MM.1S (cell line): ENCODE measurements around the gene C18orf63.

Source experiments
- DNase-seq: peaks from one replicate; pipeline ENCODE4 v3.0.0-alpha.2; 2015
- H2AFZ ChIP-seq: fragments of 300-600 bp; sonication (generic); 2 replicates; pipeline ENCODE4 v1.6.0; 2016; ENCODE audit warnings: antibody characterized with exemption, low read length
- H3F3A ChIP-seq: fragments of 300-600 bp; sonication (generic); 2 replicates; pipeline ENCODE4 v1.6.1; 2016; ENCODE audit warnings: mild to moderate bottlenecking, antibody characterized with exemption, low read length, moderate library complexity, mixed read lengths; ENCODE audit not compliant: insufficient read depth
- H3K27ac ChIP-seq: fragments of 300-600 bp; sonication (generic); 2 replicates; pipeline ENCODE4 v1.5.1; 2016; ENCODE audit warnings: mild to moderate bottlenecking, low read length
- H3K27me3 ChIP-seq: fragments of 300-600 bp; sonication (generic); replicated peaks from 2 replicates; pipeline ENCODE4 v1.6.0; 2016; ENCODE audit warnings: low read length; ENCODE audit not compliant: insufficient read depth
- H3K36me3 ChIP-seq: fragments of 300-600 bp; sonication (generic); replicated peaks from 2 replicates; pipeline ENCODE4 v1.6.1; 2016; ENCODE audit warnings: mild to moderate bottlenecking, low read length, mixed read lengths; ENCODE audit not compliant: insufficient read depth
- H3K4me1 ChIP-seq: fragments of 300-600 bp; sonication (generic); 2 replicates; pipeline ENCODE4 v1.6.1; 2016; ENCODE audit warnings: low read length, mixed read lengths
- H3K4me2 ChIP-seq: fragments of 300-600 bp; sonication (generic); 2 replicates; pipeline ENCODE4 v1.6.0; 2016; ENCODE audit warnings: low read depth, low read length
- H3K4me3 ChIP-seq: fragments of 300-600 bp; sonication (generic); 2 replicates; pipeline ENCODE4 v1.5.1; 2016; ENCODE audit warnings: low read length, mixed read lengths
- H3K79me2 ChIP-seq: fragments of 300-600 bp; sonication (generic); 2 replicates; pipeline ENCODE4 v1.6.1; 2016; ENCODE audit warnings: mixed run types, low read length, mixed read lengths
- H3K9ac ChIP-seq: fragments of 300-600 bp; sonication (generic); 2 replicates; pipeline ENCODE4 v1.6.1; 2016; ENCODE audit warnings: low read length, mixed read lengths
- H3K9me2 ChIP-seq: fragments of 300-600 bp; sonication (generic); replicated peaks from 2 replicates; pipeline ENCODE4 v1.6.1; 2016; ENCODE audit warnings: mild to moderate bottlenecking, low read length, mixed read lengths; ENCODE audit not compliant: insufficient read depth
- H3K9me3 ChIP-seq: fragments of 300-600 bp; sonication (generic); replicated peaks from 2 replicates; pipeline ENCODE4 v1.6.1; 2016; ENCODE audit warnings: mild to moderate bottlenecking, low read length, mixed read lengths; ENCODE audit not compliant: insufficient read depth
- H4K20me1 ChIP-seq: fragments of 300-600 bp; sonication (generic); 2 replicates; pipeline ENCODE4 v1.6.1; 2016; ENCODE audit warnings: mild to moderate bottlenecking, low read length, moderate library complexity, mixed read lengths; ENCODE audit not compliant: insufficient read depth
- CTCF ChIP-seq: fragments of 300-600 bp; sonication (generic); IDR thresholded peaks from 2 replicates; pipeline ENCODE4 v1.5.1; 2016; ENCODE audit warnings: antibody characterized with exemption, low read length, mixed read lengths
- EZH2 ChIP-seq: fragments of 300-600 bp; sonication (generic); optimal IDR thresholded peaks from 2 replicates; pipeline ENCODE3; 2017; ENCODE audit warnings: low read depth, mild to moderate bottlenecking, antibody characterized with exemption, low read length, mixed read lengths
- EZH2phosphoT487 ChIP-seq: fragments of 300-600 bp; sonication (generic); IDR thresholded peaks from 2 replicates; pipeline ENCODE4 v1.6.1; 2018; ENCODE audit warnings: antibody characterized with exemption, low read length

The C18orf63 gene

GRCh38 chr18:74368901-74369705 is 53.5 kb downstream of the C18orf63 start:
- Histone ChIP-seq H2AFZ (no peak overlapping the region), H3K4me3 (no peak overlapping the region), H3K27me3 (no peaks in the 10 kb centered on the region), H3F3A (no peaks in the 10 kb centered on the region), H3K79me2 (no peaks in the 10 kb centered on the region), H3K36me3 (no peaks in the 10 kb centered on the region), H3K9me3 (no peaks in the 10 kb centered on the region), H3K4me2 (no peak overlapping the region), H3K4me1 (no peaks in the 10 kb centered on the region), H3K9me2 (no peaks in the 10 kb centered on the region), H3K27ac (no peak overlapping the region), H4K20me1 (no peaks in the 10 kb centered on the region), H3K9ac (no peak overlapping the region)
- TF ChIP-seq EZH2 (no peak), EZH2phosphoT487 (no peak)
- DNase-seq: no peak

- no peak for TF ChIP-seq EZH2
- TF ChIP-seq EZH2phosphoT487: no peak
- no peak for TF ChIP-seq CTCF
- H3K9ac ChIP-seq: no peak overlapping the region
Measured at GRCh38 chr18:74370115-74370514, 54.5 kb downstream of the C18orf63 start.

DNA sequence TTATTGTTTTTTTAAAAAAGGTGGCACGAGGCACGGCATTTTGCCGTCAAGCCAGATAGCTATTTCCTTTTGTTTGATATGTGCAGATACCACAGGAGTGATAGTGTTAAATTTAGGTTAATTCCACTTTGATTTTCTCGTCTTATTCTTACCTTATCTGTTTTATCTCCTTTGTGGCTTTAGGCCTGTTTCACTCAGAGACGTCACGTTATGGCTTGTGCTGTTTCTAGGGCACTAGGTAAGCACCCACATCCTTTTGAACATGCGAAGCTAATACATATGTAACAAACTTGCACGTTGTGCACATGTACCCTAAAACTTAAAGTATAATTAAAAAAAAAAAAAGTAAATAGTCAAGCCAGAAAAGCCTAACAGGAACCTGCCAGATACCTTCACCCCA is 57.8 kb downstream of the C18orf63 start:
- Histone ChIP-seq H3K4me1 (no peaks in the 10 kb centered on the region), H3K9me2 (no peaks in the 10 kb centered on the region), H3K4me2 (no peak overlapping the region), H3K4me3 (no peak overlapping the region), H3K27ac (no peak overlapping the region), H3K9me3 (no peaks in the 10 kb centered on the region), H3K9ac (no peak overlapping the region), H3K79me2 (no peaks in the 10 kb centered on the region), H2AFZ (no peak overlapping the region), H4K20me1 (no peaks in the 10 kb centered on the region), H3K36me3 (no peaks in the 10 kb centered on the region), H3K27me3 (no peaks in the 10 kb centered on the region), H3F3A (no peaks in the 10 kb centered on the region)
- no peak for DNase-seq
- TF ChIP-seq EZH2phosphoT487: no peak
- no peak for TF ChIP-seq EZH2
- TF ChIP-seq CTCF: no peak

More at GRCh38 chr18:74370115-74370514, 54.5 kb downstream of the C18orf63 start:
- Histone ChIP-seq H3K9me2 (no peaks in the 10 kb centered on the region), H3K27ac (no peak overlapping the region), H3F3A (no peaks in the 10 kb centered on the region), H3K9me3 (no peaks in the 10 kb centered on the region), H3K27me3 (no peaks in the 10 kb centered on the region), H3K79me2 (no peaks in the 10 kb centered on the region), H3K4me1 (no peaks in the 10 kb centered on the region), H3K4me2 (no peak overlapping the region), H3K36me3 (no peaks in the 10 kb centered on the region), H2AFZ (no peak overlapping the region), H3K4me3 (no peak overlapping the region), H4K20me1 (no peaks in the 10 kb centered on the region)
- DNase-seq: no peak

DNA sequence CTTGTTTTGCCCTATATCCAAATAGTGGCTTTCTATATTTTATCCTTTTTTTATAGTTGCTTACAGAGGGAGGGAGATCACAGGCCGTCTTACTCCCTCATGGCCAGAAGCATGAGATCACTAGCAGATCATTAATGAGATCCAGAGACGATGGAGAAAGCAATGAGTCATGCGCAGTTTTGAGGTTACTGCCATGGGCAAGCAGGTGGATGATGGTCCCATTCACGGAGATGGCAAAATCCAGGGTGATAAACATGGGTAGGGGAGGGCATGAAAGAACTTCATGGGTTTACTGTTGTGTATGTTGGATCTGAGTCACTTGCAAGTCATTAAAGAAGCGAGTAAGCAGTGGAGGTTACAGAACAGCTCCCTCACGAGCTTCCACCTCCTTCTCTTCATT is 60.4 kb downstream of the C18orf63 start:
- Histone ChIP-seq H3F3A (no peaks in the 10 kb centered on the region), H3K9me3 (no peaks in the 10 kb centered on the region), H3K4me3 (no peak overlapping the region), H3K36me3 (no peaks in the 10 kb centered on the region), H2AFZ (no peak overlapping the region), H3K27ac (no peak overlapping the region), H4K20me1 (no peaks in the 10 kb centered on the region), H3K27me3 (no peaks in the 10 kb centered on the region), H3K79me2 (no peaks in the 10 kb centered on the region), H3K9me2 (no peaks in the 10 kb centered on the region), H3K4me2 (no peak overlapping the region), H3K4me1 (no peaks in the 10 kb centered on the region), H3K9ac (no peak overlapping the region)
- no peak for TF ChIP-seq EZH2phosphoT487
- TF ChIP-seq CTCF: no peak
- no peak for TF ChIP-seq EZH2
- DNase-seq: no peak
